ENCODE results near the gene MLXIP. TPM values are rescaled to one million over a fixed set of nuclear protein-coding genes. Genes with fewer than 3 reads are reported as not detected.

MLXIP gene
- total and polyA plus RNA-seq, 2 experiments from 2014 or later: 8.2 to 11.0 TPM

DNA sequence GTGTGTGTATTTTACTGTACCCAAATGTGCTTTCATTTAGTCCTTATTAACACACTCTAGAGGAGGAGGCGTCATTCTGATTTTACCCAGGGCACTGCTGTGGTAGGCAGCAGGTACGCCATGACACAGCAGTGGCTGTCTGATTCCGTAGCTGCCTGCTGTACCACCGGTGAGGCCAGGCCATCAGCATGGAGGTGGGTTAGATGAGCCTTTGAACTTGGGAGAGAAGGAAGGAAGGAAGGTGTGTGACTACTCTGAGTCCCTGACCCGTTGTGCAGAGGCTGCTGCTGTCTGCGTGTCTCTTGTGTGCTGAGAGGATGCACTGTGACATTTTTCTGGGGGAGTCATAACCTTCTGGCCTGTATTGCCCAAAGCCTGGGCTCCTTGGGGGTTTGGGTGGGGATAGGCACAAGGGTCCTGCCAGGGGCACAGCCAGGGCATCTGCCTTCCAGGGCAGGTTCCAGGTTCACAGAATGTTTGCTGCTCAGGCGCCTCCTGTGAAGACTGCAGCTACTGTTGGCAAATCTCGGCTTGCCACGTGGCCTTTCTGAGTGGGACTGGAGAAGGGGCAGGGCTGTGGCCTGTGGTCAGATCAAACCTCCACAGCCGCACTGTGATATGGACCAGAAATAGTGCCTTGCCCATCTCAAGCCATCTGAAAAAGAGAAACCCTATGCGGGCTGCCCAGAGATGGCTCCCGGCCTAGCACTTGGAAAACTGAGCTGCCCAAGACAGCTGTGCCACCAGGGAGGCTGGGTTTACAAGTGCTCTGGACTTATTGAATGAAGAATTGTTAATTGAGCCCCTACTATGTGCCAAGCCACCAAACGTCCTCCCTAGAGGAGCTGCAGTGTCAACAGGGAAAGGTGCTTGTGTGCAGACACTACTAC, 47.1 kb downstream of the MLXIP start:
- no peaks in the 10 kb centered on the region for H3K4me1 ChIP-seq (ENCODE audit: low read depth)
- H3K27me3 ChIP-seq: no peaks in the 10 kb centered on the region
- no peak overlapping the region for H3K27ac ChIP-seq
- DNase-seq (ENCODE audit: low read depth in 1 of 2, low spot score in 1 of 2): no peak
- H3K4me3 ChIP-seq: no peak overlapping the region
- H3K9me3 ChIP-seq (ENCODE audit: low read depth): no peaks in the 10 kb centered on the region
- peaks cover 8% of the 10 kb centered on the region for H3K36me3 ChIP-seq
- TF ChIP-seq CTCF (IDR thresholded peaks at IDR 0.05; ENCODE audit: low read depth, low read length): no peak

DNA sequence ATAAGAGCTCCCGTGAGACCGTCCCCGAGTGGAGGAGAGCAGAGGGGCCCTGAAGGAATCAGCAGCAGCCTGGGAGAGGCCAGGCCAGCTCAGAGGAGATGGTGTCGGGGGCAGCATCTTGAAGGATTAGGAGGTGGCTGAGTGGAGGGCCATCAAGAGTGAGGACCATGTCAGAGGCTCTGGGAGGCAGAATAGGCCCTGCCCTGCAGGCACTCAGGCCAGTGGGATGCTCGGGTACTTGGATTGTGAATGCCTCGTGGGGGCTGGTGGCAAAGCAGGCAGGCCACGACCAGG, 47.7 kb downstream of the MLXIP start:
- DNase-seq (ENCODE audit: low read depth in 1 of 2, low spot score in 1 of 2): no peak
- Histone ChIP-seq H3K4me1 (ENCODE audit: low read depth) (no peaks in the 10 kb centered on the region), H3K27me3 (no peaks in the 10 kb centered on the region), H3K4me3 (no peak overlapping the region), H3K27ac (no peak overlapping the region), H3K36me3 (peaks cover 8% of the 10 kb centered on the region), H3K9me3 (ENCODE audit: low read depth) (no peaks in the 10 kb centered on the region)
- TF ChIP-seq CTCF (IDR thresholded peaks at IDR 0.05; ENCODE audit: low read depth, low read length): no peak

DNA sequence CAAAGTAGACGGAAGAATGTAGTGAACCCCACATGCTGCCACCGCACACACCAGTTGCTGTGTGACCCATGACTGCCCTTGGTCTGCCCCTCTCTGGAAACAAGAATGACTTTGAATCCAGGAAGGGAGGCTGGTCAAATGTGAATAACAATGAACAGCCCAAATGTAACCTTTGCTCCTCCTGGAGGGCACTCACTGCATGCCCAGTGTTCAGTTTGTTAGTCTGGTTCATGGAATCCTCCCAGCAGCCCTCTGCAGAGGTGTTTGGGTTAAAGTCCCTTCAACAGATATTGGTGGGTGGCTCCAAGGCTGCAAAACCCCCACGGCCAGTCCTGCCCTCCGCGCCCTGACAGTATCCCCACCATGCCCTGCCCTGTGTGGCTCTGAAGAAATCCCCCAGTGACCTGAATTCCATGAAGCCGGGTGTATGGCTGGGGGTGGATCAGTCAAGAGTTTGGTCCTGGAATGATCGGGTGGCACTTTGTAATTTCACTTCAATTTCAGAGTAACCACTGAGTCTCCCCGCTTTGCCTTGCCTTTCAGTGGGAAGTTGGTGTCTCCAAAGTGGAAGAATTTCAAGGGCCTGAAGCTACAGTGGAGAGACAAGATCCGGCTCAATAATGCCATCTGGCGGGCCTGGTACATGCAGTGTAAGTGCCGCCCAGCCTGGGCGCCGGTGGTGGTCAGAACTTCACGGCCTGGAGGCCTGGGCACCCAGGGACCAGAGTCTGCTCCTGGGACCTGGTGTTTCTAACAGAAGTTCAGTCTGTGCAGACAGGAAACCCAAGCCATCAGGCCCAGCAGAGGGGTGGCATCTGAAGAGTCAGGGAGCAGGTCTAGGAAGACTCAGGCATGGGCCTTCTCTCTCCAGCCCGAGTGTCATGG, 48.4 kb downstream of the MLXIP start:
- no peaks in the 10 kb centered on the region for H3K4me1 ChIP-seq (ENCODE audit: low read depth)
- H3K4me3 ChIP-seq: no peak overlapping the region
- no peak for DNase-seq (ENCODE audit: low read depth in 1 of 2, low spot score in 1 of 2)
- TF ChIP-seq CTCF (IDR thresholded peaks at IDR 0.05; ENCODE audit: low read depth, low read length): no peak
- no peak overlapping the region for H3K27ac ChIP-seq
- no peaks in the 10 kb centered on the region for H3K27me3 ChIP-seq
- H3K36me3 ChIP-seq: peaks cover 8% of the 10 kb centered on the region
- no peaks in the 10 kb centered on the region for H3K9me3 ChIP-seq (ENCODE audit: low read depth)

GRCh38 chr12:122127839-122128238, 49.3 kb downstream of the MLXIP start:
- Histone ChIP-seq H3K9me3 (ENCODE audit: low read depth) (no peaks in the 10 kb centered on the region), H3K4me1 (ENCODE audit: low read depth) (no peaks in the 10 kb centered on the region), H3K27ac (no peak overlapping the region), H3K36me3 (peaks cover 8% of the 10 kb centered on the region), H3K27me3 (no peaks in the 10 kb centered on the region), H3K4me3 (no peak overlapping the region)
- no peak for TF ChIP-seq CTCF (IDR thresholded peaks at IDR 0.05; ENCODE audit: low read depth, low read length)
- DNase-seq (ENCODE audit: low read depth in 1 of 2, low spot score in 1 of 2): no peak

DNA sequence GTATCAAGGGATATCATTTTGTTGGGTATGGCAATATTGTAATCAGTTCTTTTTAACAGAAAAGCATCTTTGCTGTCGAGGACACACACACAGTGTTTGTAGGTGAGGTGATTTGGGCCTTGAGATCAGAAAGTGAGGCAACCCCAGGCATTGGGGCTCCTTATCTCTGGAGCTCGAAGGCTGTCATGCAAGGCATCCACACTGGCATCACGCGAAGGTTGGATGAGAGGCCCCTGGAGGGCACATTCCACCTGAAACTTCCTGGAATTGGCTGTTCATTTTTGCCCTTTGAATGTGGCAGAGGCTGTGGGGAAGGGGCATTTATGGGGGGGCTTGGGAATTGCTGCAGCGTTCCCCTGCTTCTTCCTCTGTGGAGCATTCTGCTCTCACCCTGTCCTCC, 49.9 kb downstream of the MLXIP start:
- no peaks in the 10 kb centered on the region for H3K4me1 ChIP-seq (ENCODE audit: low read depth)
- DNase-seq (ENCODE audit: low read depth in 1 of 2, low spot score in 1 of 2): no peak
- H3K27ac ChIP-seq: no peak overlapping the region
- no peak for TF ChIP-seq CTCF (IDR thresholded peaks at IDR 0.05; ENCODE audit: low read depth, low read length)
- H3K9me3 ChIP-seq (ENCODE audit: low read depth): no peaks in the 10 kb centered on the region
- peaks cover 8% of the 10 kb centered on the region for H3K36me3 ChIP-seq
- no peaks in the 10 kb centered on the region for H3K27me3 ChIP-seq
- no peak overlapping the region for H3K4me3 ChIP-seq
